GM19438 (cell line): ENCODE results near the gene PAX5.

Source experiments
- ATAC-seq: cut with Tn5 transposase; IDR thresholded peaks from one replicate; pipeline ENCODE4 v1.9.1; 2021; ENCODE audit warnings: low read depth; ENCODE audit not compliant: unreplicated experiment

Gene PAX5

DNA sequence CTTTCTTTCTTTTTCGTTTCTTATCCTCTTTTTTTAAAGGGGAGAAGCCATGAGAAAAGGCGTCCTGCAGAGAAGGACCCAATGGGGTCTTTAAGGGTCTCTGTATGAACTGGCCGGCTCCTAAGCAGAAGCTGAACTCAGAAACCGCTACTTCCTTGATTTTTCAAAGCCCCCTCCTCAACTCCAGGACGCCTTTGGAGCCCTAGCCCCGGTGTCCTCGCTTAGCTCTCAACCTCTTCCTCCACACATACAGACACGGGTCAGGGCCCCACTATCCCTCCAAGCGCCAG lies 8.3 kb downstream of the PAX5 start:
- ATAC-seq, result no peak

DNA sequence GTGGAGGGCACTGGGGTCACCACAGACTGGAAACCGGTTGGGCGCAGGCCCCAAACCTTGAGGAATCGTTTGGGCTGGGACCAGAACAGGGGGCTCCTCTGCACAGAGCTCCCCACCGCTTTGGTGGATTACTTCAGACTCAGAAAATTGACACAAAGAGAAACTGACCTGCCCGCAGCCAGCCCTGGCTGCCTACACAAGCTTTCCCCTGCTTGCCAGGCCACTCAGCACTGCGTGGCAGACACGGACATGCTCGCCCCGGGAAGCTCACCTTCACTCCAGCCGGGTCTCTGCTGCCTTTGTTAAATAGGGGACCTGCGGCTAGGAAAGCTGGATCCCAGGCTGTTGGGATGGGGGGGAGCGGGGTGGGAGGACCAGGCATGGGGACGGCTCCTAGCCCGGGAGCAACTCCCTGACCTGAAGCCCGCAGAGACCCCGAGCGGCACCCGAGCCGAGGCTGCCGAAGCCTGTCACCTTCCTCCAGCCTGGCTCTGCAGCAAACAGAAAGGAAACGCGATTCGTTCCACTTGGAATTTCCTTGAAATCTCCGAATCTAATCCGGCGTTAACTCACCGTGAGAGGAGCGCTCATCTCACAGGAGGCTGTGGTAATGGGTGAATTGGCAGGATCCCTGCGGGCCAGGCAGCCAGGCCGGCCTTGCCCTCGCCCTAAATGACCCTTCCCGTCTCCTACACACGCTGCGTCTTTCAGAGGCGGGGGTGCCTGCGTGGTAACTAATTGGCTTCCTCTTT lies 8.8 kb downstream of the PAX5 start:
- no peak for ATAC-seq

DNA sequence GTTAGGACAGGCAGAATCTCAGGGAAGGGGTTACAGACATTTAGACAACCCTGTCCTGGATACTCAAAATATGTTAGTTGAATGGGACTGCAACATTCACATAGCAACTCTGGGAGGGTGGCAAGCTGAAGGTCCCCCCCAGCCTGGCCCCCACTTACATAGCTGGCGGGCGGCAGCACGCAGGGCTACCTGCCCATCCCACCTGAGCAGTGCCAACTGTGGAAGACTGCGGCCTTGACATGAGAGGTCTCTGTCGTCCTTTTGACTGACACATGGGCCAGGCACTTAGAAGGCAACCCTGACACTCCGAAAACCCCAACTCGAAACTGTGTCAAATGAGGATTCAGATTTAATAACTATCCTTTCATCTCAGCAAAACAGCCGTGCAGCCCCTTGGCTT lies 16.5 kb downstream of the PAX5 start:
- ATAC-seq, result no peak

DNA sequence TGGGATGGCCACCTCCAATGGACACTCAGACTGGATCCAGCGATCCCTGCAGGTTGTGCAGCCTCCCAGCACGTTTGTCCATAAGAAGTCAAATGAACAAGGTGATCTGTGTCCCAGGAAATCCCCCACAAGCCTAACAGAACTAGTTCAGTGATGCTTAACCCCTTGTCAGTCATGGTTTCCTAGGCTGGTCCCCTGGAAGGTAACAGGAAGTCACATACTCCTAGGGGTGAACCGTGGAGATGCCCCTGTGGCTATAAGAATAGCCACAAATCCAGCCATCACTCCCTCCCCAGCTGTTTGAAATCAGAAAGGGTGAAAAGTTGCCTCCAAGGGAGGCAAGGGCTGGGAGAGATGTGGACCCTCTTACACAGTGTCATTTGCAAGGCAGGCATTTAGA lies 22.5 kb downstream of the PAX5 start:
- ATAC-seq, result no peak

DNA sequence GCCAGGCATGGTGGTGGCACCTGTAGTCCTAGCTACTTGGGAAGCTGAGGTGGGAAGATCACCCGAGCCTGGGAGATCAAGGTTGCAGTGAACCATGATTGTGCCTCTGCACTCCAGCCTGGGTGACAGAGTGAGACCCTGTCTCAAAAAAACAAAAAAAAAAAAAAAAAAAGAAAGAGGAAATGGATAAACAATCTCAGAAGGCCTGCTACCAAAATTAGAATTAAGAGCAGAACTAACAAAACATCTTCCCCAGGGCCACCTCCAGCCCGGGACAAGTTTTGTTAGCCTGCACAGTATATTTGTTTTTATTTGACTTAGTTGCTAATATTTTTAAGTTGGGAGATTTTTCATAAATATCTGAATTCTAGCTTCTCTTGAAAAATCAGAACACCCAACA lies 23.1 kb downstream of the PAX5 start:
- ATAC-seq, result no peak

DNA sequence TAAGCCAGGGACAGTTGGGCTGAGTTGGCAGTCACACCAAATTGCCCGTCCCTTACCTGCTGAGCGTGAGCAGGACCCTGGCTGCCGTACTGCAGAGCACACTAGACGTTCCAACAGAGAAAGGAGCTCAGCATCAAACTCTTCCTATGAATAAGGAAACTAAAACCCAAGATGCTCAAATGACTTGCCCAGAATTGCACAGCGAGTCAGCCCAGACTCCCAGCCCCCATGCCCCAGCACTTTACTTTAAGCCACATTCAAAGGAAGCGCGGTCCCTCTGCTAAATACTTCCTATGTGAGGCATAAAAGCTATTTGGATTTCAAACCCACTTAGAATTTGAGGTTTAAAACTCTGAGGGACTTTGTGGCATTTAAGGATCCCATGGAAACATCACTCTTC lies 23.9 kb downstream of the PAX5 start:
- ATAC-seq, result no peak

DNA sequence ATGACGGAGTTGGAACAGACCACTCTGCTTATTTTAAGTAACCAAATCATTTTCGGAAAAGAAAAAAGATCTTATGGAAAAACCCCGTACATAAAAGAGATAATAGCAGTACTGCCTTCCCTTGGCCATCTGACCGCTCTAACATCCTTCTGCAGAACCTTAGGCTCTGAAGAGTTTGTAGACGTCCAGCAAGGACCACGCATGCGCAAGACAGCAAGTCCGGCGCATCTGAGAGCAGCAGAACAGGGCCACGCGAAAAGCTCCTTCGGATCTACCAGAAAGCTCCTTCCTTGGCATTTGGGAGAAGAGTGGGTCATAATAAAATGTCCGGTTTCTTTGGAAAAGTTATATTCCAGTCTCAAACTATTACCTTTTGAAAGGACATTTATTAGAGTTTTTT lies 26.8 kb downstream of the PAX5 start:
- no peak for ATAC-seq

DNA sequence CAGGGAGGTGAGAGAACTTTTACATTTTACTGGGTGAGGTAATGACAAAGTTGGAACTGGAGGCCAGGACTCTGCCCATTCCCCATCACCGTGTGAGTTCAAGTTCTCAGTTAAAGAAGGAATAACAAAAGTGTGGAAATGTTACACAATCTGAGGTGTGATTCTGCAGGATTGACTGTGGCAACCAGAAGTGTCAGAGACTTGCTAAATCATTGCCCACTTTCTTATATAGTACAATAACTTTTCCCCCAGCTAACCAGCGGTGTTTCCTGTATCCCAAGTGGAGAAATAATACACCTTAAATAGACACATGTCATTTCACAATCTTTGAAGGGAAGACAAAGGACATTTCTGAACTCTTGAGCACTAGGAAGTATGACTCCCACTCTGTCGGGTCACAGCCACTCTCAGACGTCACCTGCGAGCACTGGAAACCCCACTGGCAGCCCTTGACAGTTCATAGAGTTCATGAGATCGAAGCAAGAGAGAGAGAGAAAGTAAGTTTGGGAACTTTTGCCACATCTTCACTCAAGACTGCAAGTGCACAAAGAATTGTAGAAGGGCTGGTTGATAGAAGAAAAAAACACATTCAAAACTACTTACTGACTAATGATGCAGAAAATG lies 28.4 kb downstream of the PAX5 start:
- ATAC-seq, result no peak

DNA sequence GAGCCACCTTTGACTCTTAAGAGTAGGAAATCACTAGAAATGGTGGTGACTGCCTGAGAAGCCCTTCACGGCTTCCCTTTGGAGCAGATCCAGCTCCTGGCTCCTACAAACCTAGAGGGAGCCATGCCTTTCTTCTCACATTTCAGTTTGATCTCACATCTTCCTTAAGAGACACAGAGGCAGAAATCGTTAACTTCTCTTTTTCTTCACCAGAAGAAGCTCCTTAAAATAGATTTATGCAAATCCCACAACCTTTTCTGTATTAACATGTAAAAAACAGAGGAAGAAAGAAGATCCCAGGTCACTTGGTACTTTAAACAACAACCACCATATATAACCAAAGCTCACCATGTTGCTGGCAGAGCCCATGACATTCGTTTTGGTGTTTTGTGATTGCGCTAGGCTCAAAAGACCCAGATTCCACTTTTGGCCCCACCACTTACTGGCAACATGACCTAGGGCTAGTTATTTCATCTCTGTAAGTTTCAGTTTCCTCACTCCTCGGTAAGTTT lies 29.6 kb downstream of the PAX5 start:
- no peak for ATAC-seq

DNA sequence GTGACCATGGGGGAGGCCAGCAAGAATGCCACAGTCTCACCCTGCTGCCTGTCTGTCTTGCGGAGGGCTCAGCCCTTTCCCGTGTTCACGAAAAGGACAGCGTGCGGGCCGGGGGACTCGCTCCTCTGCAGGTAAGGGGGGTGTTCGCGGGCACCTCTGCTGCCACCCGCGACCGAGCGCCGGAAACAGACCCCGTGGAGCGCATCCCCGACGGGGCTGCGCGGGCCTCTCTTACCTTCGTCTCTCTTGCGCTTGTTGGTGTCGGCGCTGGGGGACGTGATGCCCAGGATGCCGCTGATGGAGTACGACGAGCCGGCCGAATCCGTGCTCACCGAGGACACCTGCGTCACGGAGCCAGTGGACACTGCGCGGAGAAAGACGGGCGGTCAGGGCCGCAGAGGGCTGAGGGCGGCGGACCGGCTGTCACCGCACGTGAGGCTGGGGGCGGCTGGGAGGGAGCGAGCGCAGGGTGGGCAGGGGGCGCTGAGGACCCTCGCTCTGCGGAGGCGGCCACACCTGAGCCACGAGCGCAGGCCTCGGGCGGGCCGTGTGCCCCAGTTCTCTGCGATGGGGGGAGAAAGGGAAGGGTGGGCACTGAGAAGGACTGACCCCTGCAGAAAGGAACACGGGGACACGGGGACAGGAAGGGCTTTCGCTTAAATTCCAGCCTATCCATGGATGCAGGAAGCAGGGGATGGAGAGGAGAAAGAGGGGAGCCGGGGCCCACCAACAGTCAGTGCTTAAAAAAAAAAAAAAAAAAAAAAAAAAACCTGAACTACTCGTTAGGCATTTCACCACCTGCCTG lies 31.5 kb downstream of the PAX5 start:
- ATAC-seq, result no peak

DNA sequence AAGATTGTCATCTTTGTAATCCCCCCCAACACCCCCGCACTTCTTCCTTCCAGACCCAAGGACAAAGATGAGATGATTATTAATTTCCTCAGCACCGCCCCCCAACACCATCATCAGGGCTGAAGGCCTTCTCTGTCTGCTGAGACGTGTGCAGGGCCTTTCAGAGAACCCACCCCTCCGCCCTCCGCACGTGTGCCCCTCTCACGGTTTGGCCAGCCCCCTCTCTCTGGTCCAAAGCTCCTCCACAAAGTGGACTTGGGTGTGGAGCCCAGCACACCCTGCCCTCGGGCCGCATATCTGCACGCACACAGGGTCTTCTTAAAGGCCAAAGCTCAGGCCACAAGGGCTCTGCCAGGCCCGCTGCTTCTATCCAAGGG lies 32.0 kb downstream of the PAX5 start:
- no peak for ATAC-seq

DNA sequence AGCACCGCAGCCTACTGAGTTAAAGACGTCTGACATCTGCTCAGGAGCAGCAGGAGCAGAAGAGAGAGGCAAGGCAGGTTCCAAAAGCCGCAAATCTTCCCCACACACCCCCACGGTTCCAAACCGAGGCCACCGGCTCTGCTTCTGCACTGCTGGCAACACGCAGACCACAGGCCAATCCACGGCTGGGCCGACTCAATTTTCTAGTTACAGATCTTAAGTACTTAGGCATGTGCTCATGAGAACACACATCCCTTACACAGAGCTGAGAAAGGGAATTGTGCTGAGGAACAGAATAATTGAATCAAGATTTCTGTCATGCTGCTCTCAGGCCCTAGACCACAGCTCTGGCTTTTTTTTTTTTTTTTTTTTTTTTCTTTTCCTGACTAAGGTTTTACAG lies 32.6 kb downstream of the PAX5 start:
- no peak for ATAC-seq

DNA sequence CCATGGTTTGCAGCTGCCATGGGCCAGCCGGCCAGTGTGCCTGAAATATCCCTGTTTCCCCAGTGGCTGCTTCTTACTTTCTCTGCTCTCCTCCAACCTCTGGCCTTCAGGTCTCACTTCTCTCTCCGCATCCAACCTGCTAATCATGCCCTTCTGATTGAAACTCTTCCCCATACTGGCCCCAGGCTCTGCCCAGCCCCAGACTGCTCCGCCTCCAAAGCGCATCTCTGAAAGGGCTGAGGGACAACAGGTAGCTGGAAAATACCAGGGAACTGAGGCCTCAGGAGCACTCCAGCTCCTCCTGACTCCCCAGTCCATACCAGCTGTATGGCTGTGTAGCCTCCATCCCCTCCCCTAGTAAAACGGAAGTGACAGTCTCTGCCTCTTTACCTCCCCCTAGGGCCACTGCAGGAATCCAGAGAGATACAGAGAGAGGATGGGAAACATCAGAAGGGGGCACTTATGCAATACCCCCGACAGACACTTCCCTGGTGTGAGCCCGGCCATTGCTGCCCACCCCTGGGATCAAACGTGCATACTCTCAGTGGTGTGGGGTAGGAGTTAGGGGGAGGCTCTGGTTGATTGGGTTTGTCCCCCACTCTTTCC lies 34.2 kb downstream of the PAX5 start:
- ATAC-seq, result no peak

DNA sequence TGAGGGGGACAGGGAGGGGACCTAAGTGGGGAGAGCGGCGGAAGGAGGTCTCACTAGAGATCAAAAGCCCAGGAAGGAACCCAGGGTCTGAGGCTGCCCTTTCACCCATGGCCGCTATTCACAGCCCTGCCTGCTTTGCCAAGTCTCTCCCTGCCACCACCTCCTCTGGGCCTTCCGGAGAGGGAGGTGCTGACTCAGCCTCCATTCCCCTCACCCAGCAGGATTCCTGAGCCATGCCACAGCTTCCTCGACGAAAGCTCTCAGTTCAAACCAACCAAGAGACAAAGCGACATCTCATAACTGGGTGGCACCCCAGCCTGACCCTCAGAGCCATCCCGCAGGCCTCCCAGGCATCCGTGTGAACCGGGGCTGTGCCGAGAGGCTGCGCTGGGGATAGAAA lies 36.7 kb downstream of the PAX5 start:
- ATAC-seq, result no peak

DNA sequence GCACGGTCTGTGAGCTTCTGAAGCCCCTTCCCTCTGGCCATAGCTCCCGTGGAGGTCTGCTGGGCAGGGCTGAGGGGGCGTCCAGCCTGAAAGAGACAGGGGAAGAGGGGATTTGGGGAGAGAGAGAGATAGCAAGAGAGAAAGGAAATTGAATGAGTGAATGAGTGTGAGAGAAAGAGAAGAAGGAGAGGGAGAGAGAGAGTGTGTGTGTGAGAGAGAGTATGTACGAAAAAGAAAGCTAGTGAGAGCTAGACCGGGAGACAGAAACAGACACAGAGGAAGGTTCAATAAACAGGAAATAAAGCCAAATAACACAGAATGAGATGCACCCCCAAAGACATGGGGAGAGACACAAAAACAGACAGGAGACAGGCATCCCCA lies 37.4 kb downstream of the PAX5 start:
- ATAC-seq, result no peak

DNA sequence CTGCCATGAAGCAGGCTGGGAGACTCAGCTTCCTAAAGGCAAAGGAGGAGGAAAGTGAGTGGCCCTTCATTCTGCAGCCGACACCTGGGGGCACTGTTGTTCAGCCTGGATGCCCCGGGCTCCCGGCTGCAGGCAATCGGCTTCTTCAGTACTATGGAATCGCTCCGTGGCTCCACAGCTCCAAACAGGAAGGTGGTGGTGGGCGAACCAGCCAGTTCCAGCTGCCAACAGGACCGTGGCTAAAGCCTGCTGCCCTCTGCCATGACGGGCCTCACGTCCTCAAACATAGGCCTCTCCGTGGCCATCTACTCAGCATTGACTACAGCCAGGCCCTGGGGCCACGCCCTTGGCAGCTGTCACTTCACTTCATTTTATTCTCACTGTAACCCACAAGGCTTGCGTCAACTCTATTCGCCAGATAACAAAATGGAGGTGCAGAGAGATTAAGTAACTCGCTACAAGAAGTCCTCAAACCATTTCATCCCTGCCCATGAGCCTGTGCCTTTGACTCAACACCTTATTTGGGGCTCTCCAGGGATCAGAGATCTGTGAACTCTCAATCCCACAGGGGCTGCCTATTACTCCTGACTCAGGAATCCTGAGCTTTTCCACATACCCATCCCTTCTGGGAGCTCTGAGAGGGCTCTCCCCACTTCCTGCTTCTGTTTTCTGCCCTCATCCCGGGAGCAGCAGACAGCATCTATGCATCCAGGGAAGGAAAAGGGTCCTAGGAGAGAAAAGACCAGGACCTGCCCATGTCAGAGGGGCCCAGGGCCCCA lies 38.0 kb downstream of the PAX5 start:
- no peak for ATAC-seq

DNA sequence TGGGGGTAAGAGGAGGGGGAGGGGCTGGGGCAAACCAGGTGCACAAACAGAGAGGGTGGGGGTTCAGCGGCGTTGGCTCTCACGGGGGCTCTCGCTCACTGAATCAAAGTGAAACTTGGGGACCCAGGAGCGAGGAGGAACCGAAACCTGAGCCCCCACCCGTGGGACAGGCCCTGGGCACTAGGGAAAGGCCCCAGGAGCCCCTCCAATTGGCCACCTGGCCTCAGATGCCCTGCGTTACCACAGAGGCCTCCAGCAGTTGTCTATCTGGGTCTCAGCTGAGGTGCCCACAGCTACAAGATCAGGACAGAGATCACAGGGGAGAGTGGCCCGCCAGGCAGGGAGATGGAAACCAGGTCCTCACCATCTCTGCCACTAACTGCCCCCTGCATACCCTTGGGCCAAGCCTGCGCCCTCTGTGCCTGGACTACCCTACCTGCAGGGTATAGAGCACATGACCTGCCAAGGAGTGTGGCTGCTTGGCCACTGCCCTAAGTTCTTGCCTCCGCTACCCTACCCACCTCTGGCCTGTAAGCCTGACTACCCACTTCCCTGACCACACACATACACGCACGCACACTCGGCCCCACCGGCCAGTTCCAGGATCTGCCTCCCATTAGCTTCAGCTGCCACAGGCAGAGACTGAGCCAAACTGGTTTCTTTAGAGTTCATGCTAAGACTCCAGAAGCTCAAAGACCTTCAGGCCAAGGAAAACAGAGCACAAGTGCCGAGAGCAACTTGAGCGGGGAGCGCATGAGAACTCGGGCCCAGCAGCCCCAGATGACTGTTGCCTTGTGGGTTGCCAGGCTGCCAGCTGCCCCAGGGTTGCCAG lies 39.9 kb downstream of the PAX5 start:
- peak; percentile 56 for ATAC-seq

DNA sequence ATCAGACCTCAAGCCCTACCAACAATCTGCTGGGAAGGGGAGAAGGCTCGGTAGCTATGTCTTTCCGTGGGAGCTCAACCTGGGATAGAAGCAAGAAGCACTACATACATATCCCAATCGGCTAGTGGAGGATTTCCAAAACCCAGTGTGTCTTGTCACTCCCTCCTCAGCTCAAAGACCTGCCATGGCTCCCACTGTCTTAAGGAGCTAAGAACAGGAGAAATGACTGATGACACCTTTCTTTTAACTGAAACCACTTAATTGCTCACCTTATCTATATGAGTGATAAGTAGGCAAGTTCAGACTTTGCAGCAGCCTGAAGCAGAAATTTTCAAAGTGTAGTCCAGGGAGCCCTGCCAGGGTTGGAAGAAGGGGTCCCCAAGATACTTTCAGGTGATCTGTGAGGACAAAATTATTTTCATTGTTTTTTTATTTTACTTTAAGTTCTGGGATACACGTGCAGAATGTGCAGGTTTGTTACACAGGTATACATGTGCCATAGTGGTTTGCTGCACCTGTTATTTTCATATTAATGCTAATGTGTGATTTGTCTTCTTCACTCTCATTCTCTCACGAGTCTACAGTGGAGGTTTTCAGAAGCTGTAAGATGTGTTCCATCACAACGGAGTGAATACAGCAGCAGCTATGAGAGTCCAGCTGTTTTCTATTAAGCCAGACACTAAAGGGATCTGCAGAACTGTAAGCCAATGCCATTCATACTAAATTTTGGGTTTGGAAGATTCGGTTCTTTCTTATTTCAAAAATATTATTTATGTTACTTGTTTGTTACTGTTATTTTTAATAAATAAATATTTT lies 41.4 kb downstream of the PAX5 start:
- no peak for ATAC-seq

DNA sequence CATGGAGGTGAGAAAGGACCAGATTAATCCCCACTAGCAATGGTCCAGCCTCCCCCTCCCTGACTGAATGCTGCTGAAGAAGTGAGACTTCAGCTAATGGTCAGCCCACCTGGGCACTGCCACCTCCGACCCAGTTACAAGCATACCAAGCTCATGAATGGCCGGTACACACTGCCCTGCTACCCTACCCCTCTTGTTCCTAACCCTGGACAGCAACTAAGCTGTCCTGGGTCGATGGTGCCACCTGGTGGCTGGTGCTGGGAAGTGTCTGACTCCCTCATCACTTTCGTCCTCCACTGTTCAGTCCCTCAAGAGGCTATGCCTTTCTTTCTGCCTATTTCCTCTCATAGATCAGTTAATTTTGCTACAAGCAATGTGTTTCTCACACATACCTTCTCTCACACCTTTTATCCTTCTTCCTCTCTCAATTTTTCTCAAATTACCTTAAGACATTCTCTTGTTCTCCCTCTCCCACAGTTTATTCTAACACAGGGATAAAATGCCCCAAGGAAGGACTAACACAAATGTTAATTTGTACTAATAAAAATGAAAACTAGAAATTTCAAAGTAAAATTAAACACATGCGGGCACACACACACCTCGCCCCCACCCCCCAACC lies 42.4 kb downstream of the PAX5 start:
- no peak for ATAC-seq
